Neural progenitor cell (in vitro differentiated cells): Measurements from ENCODE around the gene FBXO15.

ENCODE experiments used
- EZH2 ChIP-seq: fragments of 200-600 bp; sonication (generic); IDR thresholded peaks from 2 replicates; pipeline ENCODE4 v1.6.1; 2017; ENCODE audit warnings: antibody characterized with exemption, mild to moderate bottlenecking, moderate library complexity
- TF ChIP-seq, protein P1 (sequence below): fragments of 200-600 bp; sonication (generic); IDR thresholded peaks from 2 replicates; pipeline ENCODE4 v1.5.1; 2017; ENCODE audit warnings: antibody characterized with exemption, mild to moderate bottlenecking

DNA sequence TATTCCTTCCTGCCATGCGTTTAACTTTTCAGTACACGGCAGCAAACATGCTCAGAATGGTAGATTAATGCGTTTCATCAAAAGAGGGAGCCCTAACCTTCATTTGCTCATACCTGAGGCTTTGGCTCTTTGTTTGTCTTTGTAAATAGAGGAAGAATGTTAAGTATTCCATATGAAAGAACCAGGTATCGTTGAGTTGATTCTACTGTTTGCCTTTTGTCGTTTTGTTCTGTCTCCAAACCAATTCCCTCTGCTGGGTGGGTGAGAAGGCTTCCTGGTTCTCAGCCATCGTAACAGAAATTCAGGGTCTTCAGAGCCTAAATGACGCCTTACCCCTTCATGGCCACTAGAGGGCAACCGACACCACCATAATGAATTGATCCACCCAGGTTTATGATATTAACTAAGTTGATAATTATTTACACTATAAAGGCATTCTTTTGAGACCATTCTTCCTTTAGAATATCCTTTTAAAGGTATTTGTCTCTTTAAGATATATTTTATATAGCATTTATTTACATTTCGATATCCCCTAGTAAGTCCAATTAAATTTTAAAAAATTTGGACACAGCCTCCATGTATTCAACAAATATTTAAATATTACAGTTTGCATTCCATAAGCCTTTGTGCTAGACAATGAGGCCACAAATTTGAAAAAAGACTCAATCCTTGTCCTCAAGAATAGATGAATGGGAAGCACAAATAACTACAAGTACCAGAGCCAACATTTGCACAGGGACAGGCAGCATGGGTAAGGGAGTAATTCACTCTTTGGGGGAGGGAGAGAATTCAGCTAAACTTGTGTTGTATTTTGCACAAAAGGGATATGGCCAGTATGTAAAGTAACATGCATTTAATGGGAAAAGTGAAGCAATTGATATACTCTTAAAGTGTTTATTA, 48.8 kb upstream of the FBXO15 start:
- TF ChIP-seq, protein P1, sequence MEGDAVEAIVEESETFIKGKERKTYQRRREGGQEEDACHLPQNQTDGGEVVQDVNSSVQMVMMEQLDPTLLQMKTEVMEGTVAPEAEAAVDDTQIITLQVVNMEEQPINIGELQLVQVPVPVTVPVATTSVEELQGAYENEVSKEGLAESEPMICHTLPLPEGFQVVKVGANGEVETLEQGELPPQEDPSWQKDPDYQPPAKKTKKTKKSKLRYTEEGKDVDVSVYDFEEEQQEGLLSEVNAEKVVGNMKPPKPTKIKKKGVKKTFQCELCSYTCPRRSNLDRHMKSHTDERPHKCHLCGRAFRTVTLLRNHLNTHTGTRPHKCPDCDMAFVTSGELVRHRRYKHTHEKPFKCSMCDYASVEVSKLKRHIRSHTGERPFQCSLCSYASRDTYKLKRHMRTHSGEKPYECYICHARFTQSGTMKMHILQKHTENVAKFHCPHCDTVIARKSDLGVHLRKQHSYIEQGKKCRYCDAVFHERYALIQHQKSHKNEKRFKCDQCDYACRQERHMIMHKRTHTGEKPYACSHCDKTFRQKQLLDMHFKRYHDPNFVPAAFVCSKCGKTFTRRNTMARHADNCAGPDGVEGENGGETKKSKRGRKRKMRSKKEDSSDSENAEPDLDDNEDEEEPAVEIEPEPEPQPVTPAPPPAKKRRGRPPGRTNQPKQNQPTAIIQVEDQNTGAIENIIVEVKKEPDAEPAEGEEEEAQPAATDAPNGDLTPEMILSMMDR, result peak; percentile 97
- no peak for TF ChIP-seq EZH2
